K562 (cell line): ENCODE measurements around the gene BLCAP. TPM values are rescaled to one million over a fixed set of nuclear protein-coding genes. Genes with fewer than 3 reads are reported as not detected.

Experiments
- ATAC-seq: fragments of 200-7000 bp; cut with Tn5 transposase; 3 replicates; pipeline ENCODE4 v1.9.1; 2020; ENCODE audit warnings: moderate library complexity
- BruUV-seq: library from RNA; stranded (reverse); fragments of 400-500 nt; replicated peaks from 2 replicates; lab custom pipeline; 2021; lab: Mats Ljungman, UMichigan
- CTCF ChIA-PET: fragments of 300-600 bp; formaldehyde crosslinking; extraction: SDS; loops from one replicate; lab custom pipeline; 2021; ENCODE audit warnings: low intra/inter-chr PET ratio; lab: Yijun Ruan, JAX
- POLR2A ChIA-PET: fragments of 300-600, 350-650 bp; sonication (Branson Sonifier 250); formaldehyde crosslinking; extraction: SDS; loops from one replicate; lab custom pipeline; 2021; ENCODE audit warnings: antibody characterized with exemption, inconsistent platforms; lab: Yijun Ruan, JAX
- DNase-seq, 4 experiments: peaks; one replicate each; pipeline versions ENCODE4 v3.0.0 to v3.0.0-alpha.2; 2011 to 2018; ENCODE audit warnings: low spot score in 3 of 4, mixed read lengths in 3 of 4; ENCODE audit errors: extremely low read depth in 1 of 4
- FAIRE-seq: peaks from 2 replicates; lab custom pipeline; 2011; peaks lifted over from hg19 to GRCh38; lab: Jason Lieb, UNC
- H2AFZ ChIP-seq: 2 replicates; pipeline ENCODE4 v1.6.0; 2011; ENCODE audit warnings: low read depth, low read length, control low read depth, inconsistent platforms
- H3K27ac ChIP-seq: fragments of 200-600 bp; 3 replicates; pipeline ENCODE4 v1.8.0; 2011; ENCODE audit warnings: low read depth, mild to moderate bottlenecking, control low read depth, inconsistent platforms, low read length, moderate library complexity, mixed read lengths; ENCODE audit errors: extremely low read depth
- H3K27me3 ChIP-seq, 2 experiments: fragments of 300-600 bp in 1 of 2; 2 replicates in 1 of 2; 3 replicates in 1 of 2; pipeline versions ENCODE4 v1.6.0 to v1.8.0; 2011; ENCODE audit warnings: inconsistent platforms in 2 of 2, low read length in 2 of 2, mild to moderate bottlenecking in 1 of 2, mixed read lengths in 1 of 2, moderate library complexity in 1 of 2; ENCODE audit not compliant: control insufficient read depth in 2 of 2, insufficient read depth in 2 of 2
- H3K36me3 ChIP-seq: fragments of 300-600 bp; 3 replicates; pipeline ENCODE4 v1.8.0; 2011; ENCODE audit warnings: mild to moderate bottlenecking, low read length, inconsistent platforms; ENCODE audit not compliant: control insufficient read depth, insufficient read depth
- H3K4me1 ChIP-seq, 2 experiments: fragments of 200-600 bp in 1 of 2; replicated peaks in 1 of 2; 2 replicates in 1 of 2; 3 replicates in 1 of 2; pipeline versions ENCODE4 v1.5.1 to v1.8.0; 2011; ENCODE audit warnings: inconsistent platforms in 2 of 2, low read length in 2 of 2, mild to moderate bottlenecking in 1 of 2, mixed read lengths in 1 of 2, moderate library complexity in 1 of 2; ENCODE audit not compliant: control insufficient read depth in 2 of 2, insufficient read depth in 2 of 2
- H3K4me2 ChIP-seq: 2 replicates; pipeline ENCODE4 v1.6.1; 2011; ENCODE audit warnings: low read length, control low read depth, inconsistent platforms, mixed read lengths; ENCODE audit not compliant: insufficient read depth
- H3K4me3 ChIP-seq: fragments of 200-600 bp; sonication (generic), shearing (Covaris generic); 2 replicates; pipeline ENCODE4 v1.5.1; 2016; ENCODE audit warnings: control low read depth, inconsistent platforms
- H3K79me2 ChIP-seq: fragments of 200-600 bp; 3 replicates; pipeline ENCODE4 v1.8.0; 2011; ENCODE audit warnings: low read length, inconsistent platforms; ENCODE audit not compliant: control insufficient read depth, insufficient read depth
- H3K9ac ChIP-seq, 2 experiments: 2 replicates each; pipeline versions ENCODE4 v1.6.0 to v1.6.1; 2011; ENCODE audit warnings: low read depth in 2 of 2, low read length in 2 of 2, control low read depth in 1 of 2, inconsistent platforms in 1 of 2, mild to moderate bottlenecking in 1 of 2, mixed read lengths in 1 of 2; ENCODE audit not compliant: insufficient read depth in 1 of 2
- H3K9me1 ChIP-seq: one replicate; pipeline ENCODE4 v1.6.0; 2011; ENCODE audit warnings: inconsistent platforms, mild to moderate bottlenecking, low read length, moderate library complexity; ENCODE audit not compliant: control insufficient read depth, insufficient read depth
- H3K9me3 ChIP-seq: replicated peaks from 2 replicates; pipeline ENCODE4 v1.5.1; 2011; ENCODE audit warnings: low read depth, low read length, inconsistent platforms; ENCODE audit not compliant: control insufficient read depth, insufficient read depth
- H4K20me1 ChIP-seq: replicated peaks from 2 replicates; pipeline ENCODE4 v1.6.1; 2011; ENCODE audit warnings: low read length, inconsistent platforms, mixed read lengths; ENCODE audit not compliant: control insufficient read depth, insufficient read depth
- PKNOX1 ChIP-seq: fragments of 450-650 bp; IDR thresholded peaks from 2 replicates; pipeline ENCODE4 v1.6.1; 2016
- SAP30 ChIP-seq: fragments of 200-600 bp; sonication (generic); IDR thresholded peaks from 2 replicates; pipeline ENCODE4 v1.6.1; 2012; ENCODE audit warnings: borderline replicate concordance, low read depth, mild to moderate bottlenecking, moderate library complexity, low read length, control low read depth, inconsistent platforms; ENCODE audit not compliant: insufficient read depth, poor library complexity, severe bottlenecking
- TRIM24 ChIP-seq, 2 experiments: fragments of 450-650 bp; IDR thresholded peaks; 2 replicates each; pipeline ENCODE4 v1.6.1; 2016
- TRIM28 ChIP-seq: fragments of 450-650 bp; IDR thresholded peaks from 2 replicates; pipeline ENCODE4 v1.6.1; 2017
- ZBTB43 ChIP-seq: sonication (generic); formaldehyde crosslinking; IDR thresholded peaks from 2 replicates; pipeline ENCODE4 v1.8.0; 2023; ENCODE audit warnings: mild to moderate bottlenecking, missing genetic modification reagents
- ZNF316 ChIP-seq: fragments of 450-650 bp; IDR thresholded peaks from 2 replicates; pipeline ENCODE4 v1.6.1; 2016
- ZNF512 ChIP-seq: IDR thresholded peaks from 2 replicates; pipeline ENCODE4 v1.6.1; 2016; ENCODE audit warnings: missing genetic modification characterization, missing compliant biosample characterization
- WGBS: fragments of 100-300 bp; shearing (Covaris generic); methylation state at CpG from one replicate; pipeline ENCODE4 v1.1.6; 2016; ENCODE audit warnings: low coverage, mixed read lengths; ENCODE audit not compliant: insufficient coverage; ENCODE audit errors: missing lambda C conversion rate; 5-methylcytosine and 5-hydroxymethylcytosine counted together
- in situ Hi-C: fragments of 300-500 bp; cut with MboI; formaldehyde crosslinking; loops from 4 replicates; pipeline ENCODE4 v1.15.0; 2018; ENCODE audit warnings: inconsistent platforms, mixed read lengths
- intact Hi-C: fragments of 100-400 bp; cut with micrococcal nuclease; formaldehyde crosslinking; loops from 2 replicates; pipeline ENCODE4 v1.14.2; 2022
- polyA plus RNA-seq, 8 experiments: library from polyadenylated mRNA; depleted of rRNA in 4 of 8; stranded (reverse) in 5 of 8; unstranded in 3 of 8; fragments of >200 nt; fragmentation: Nextera tagmentation in 2 of 8; fragmentation: Illumina TruSeq in 1 of 8; extraction: Ambion mirVana in 2 of 8; extraction: Trizol in 1 of 8; gene quantifications; 2 replicates each; pipeline versions ENCODE4 v1.2.1 to v1.2.3, GENCODE V29; 2011 to 2014; ENCODE audit warnings: inconsistent platforms in 1 of 8, missing spikeins in 1 of 8
- total RNA-seq, 7 experiments: library from RNA; depleted of rRNA in 6 of 7; stranded (reverse); fragments of >200 nt in 6 of 7; fragmentation: Illumina TruSeq in 2 of 7; extraction: Trizol in 2 of 7; gene quantifications; 2 replicates each; pipeline versions ENCODE4 v1.2.1 to v1.2.3, GENCODE V29; 2011 to 2021; ENCODE audit warnings: low replicate concordance in 1 of 7
- TF ChIP-seq, protein P1 (sequence below): fragments of 450-650 bp; IDR thresholded peaks from 2 replicates; pipeline ENCODE4 v1.6.1; 2014; ENCODE audit warnings: low read depth, mild to moderate bottlenecking, moderate library complexity, borderline replicate concordance
- TF ChIP-seq, protein P2 (sequence below): fragments of 450-650 bp; formaldehyde crosslinking; IDR thresholded peaks from 2 replicates; pipeline ENCODE4 v1.4.0; 2020; ENCODE audit warnings: mild to moderate bottlenecking, moderate library complexity

Gene BLCAP
- total and polyA plus RNA-seq, 9 of the 15 experiments (the other 6 are each of a cell fraction or from before 2014, with no cell fraction given) = 16.9 to 41.5 (median 27.6) TPM

DNA sequence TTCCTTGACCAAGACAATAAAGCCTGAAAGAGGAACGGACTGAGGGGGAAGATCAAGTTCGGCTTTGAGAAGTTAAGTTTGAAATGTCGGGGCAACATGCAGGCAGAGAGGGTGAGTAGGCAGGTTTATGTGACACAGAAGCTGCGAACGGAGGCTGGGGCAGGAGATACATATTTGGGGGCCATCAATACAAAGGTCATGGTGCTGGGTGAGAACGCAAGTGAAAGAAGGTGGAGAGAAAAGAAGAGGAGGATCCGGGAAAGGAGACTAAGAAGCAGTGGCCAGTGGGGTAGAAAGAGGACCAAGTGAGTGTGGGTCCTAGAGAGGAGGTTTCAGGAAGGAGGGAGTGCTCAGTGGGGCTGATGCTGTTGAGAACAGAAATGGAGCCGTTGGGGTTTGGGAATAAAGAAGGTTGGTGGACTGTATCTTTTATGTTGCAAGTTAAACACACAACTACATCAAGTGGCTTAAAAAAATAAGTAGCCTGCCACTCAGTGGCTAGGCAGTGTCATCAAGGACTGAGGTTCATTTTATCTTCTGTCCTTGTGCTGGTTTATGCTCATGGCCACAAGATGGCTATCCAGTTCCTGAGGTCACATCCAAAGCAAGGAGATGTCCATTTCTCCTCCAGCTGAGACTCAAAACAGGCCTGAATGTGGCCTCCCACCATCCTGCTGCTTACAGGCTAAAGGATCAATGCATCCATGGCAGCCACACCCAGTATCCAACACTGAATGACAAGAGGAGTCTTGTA lies 1.7 kb upstream of the BLCAP start (continued):
- TF ChIP-seq PKNOX1 = peak; percentile 44

- peaks cover 28 to 32% of the 10 kb centered on the region in 2 experiments for H3K4me1 ChIP-seq
- no peaks in the 10 kb centered on the region for H3K27me3 ChIP-seq
- DNase-seq (no peak), ATAC-seq (peak; percentile 11), FAIRE-seq (peak; percentile 26)
- H3K79me2 ChIP-seq = peaks cover 38% of the 10 kb centered on the region
- POLR2A ChIA-PET = interaction anchor here (0.6 to 1.0 kb wide), 3 partner anchors 149 to 433 kb away, joined by 3 read pairs; partner anchors contain the start of gene RBL1
- in situ Hi-C loops (loop anchor here (5.0 kb wide), 1 partner anchor 256 kb away; no protein-coding TSS in a partner anchor), intact Hi-C loops (loop anchor here (2.0 to 5.0 kb wide), 2 partner anchors 136 to 246 kb away; no protein-coding TSS in a partner anchor)
- BruUV-seq = TSS peak; percentile 96
- peak overlapping the region; percentile 88 to 92 for H3K9ac ChIP-seq
- H3K9me3 ChIP-seq = no peaks in the 10 kb centered on the region
- peak overlapping the region; percentile 85 for H3K4me2 ChIP-seq
- 0 out of 3 replicates have a peak, but pooled peaks cover 5% of the 10 kb centered on the region for H3K36me3 ChIP-seq
- peak overlapping the region; percentile 84 for H3K4me3 ChIP-seq
- 49% methylated on average over 10 of the region's 10 CpGs for WGBS
- H2AFZ ChIP-seq = peak overlapping the region; percentile 94
- no peaks in the 10 kb centered on the region; the same call in 1 of the 2 replicates for H4K20me1 ChIP-seq
- CTCF ChIA-PET = interaction anchor here (1.6 kb wide), 1 partner anchor 336 kb away, joined by 3 read pairs; no protein-coding TSS in a partner anchor
- peaks cover 4% of the 10 kb centered on the region for H3K9me1 ChIP-seq
- H3K27ac ChIP-seq = peak overlapping the region; percentile 97
- TF ChIP-seq TRIM24 (IDR thresholded peaks at IDR 0.05) (0 out of 4 replicates have a peak, but pooled peaks of 1 of the 2 experiments have one; percentile 17), ZBTB43 (CRISPR knock-in tag) (0 out of 2 replicates have a peak, but pooled peaks have one; percentile 31), TRIM28 (peak; percentile 78), ZNF316 (peak; percentile 85), SAP30 (no peak), ZNF512 (tag) (0 out of 2 replicates have a peak, but pooled peaks have one; percentile 20)
- TF ChIP-seq, protein P1, sequence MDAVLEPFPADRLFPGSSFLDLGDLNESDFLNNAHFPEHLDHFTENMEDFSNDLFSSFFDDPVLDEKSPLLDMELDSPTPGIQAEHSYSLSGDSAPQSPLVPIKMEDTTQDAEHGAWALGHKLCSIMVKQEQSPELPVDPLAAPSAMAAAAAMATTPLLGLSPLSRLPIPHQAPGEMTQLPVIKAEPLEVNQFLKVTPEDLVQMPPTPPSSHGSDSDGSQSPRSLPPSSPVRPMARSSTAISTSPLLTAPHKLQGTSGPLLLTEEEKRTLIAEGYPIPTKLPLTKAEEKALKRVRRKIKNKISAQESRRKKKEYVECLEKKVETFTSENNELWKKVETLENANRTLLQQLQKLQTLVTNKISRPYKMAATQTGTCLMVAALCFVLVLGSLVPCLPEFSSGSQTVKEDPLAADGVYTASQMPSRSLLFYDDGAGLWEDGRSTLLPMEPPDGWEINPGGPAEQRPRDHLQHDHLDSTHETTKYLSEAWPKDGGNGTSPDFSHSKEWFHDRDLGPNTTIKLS = no peak
- TF ChIP-seq, protein P2, sequence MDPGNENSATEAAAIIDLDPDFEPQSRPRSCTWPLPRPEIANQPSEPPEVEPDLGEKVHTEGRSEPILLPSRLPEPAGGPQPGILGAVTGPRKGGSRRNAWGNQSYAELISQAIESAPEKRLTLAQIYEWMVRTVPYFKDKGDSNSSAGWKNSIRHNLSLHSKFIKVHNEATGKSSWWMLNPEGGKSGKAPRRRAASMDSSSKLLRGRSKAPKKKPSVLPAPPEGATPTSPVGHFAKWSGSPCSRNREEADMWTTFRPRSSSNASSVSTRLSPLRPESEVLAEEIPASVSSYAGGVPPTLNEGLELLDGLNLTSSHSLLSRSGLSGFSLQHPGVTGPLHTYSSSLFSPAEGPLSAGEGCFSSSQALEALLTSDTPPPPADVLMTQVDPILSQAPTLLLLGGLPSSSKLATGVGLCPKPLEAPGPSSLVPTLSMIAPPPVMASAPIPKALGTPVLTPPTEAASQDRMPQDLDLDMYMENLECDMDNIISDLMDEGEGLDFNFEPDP (CRISPR knock-in tag) = no peak
These were observed 954 bp upstream of the BLCAP start for GRCh38 chr20:37528446-37529213.
